A549 (cell line): ENCODE data around the gene ENTHD1.

ENCODE experiments used
- ATOH8 ChIP-seq: fragments of 250-450 bp; sonication (Bioruptor Pico); IDR thresholded peaks from 2 replicates; pipeline ENCODE4 v1.5.0; 2020; ENCODE audit warnings: low read depth, mild to moderate bottlenecking, moderate library complexity
- CTCF ChIP-seq: fragments of >200 bp; sonication (Bioruptor Twin); formaldehyde crosslinking; IDR thresholded peaks from 3 replicates; pipeline ENCODE4 v1.5.1; 2016
- JUN ChIP-seq, 2 experiments: fragments of >200 bp; sonication (Bioruptor Twin); formaldehyde crosslinking; IDR thresholded peaks; 2 replicates in 1 of 2; 3 replicates in 1 of 2; pipeline ENCODE4 v1.6.1; 2016 to 2017
- PHF8 ChIP-seq: fragments of 200-600 bp; sonication (generic); IDR thresholded peaks from 2 replicates; pipeline ENCODE4 v1.6.1; 2016; ENCODE audit warnings: low read depth, mild to moderate bottlenecking, antibody characterized with exemption, moderate library complexity, borderline replicate concordance
- POLR2A ChIP-seq: IDR thresholded peaks from 2 replicates; pipeline ENCODE4 v1.6.1; 2012; ENCODE audit warnings: mild to moderate bottlenecking, low read length
- ZFP36 ChIP-seq: fragments of 450-650 bp; IDR thresholded peaks from 2 replicates; pipeline ENCODE4 v1.6.1; 2014; ENCODE audit warnings: borderline replicate concordance; ENCODE audit not compliant: partially characterized antibody

- no peak for TF ChIP-seq PHF8
- no peak for TF ChIP-seq CTCF
- TF ChIP-seq ZFP36, result no peak
- TF ChIP-seq ATOH8, result no peak
- no peak for TF ChIP-seq POLR2A
- no peak for TF ChIP-seq JUN (IDR thresholded peaks at IDR 0.05)
Observed at GRCh38 chr22:39907605-39908097, 14.1 kb upstream of the ENTHD1 start.
